GM21515 (cell line): ENCODE results near the gene BRPF1.
"Not testable (repeated sequence)": the region's sequence is repeated elsewhere in the genome, so short reads cannot be mapped to it uniquely, and the experiment has no call there.

Experiments used
- ATAC-seq: cut with Tn5 transposase; IDR thresholded peaks from one replicate; pipeline ENCODE4 v1.9.1; 2021; ENCODE audit not compliant: unreplicated experiment

Gene BRPF1

GRCh38 chr3:9768141-9768775, 36.7 kb downstream of the BRPF1 start:
- ATAC-seq = no peak

DNA sequence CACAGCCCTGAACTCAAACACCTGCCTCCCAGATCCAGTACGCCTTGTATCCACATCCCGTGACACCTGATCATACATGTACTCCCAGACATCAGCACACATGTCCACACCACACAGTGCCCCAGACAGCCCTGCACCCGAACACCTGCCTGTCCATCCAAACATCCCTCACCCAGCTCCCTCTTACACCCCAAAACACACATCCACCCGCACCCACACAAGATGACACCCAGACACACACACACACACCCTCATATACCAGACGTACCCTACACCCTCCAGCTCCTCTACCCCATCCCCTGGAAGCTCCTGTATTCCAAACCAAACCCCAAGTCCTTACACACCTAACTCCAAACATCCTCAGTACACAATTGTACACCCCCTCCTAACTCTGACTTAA, 37.5 kb downstream of the BRPF1 start:
- ATAC-seq = no peak

- ATAC-seq = peak; percentile 67
Observed at GRCh38 chr3:9769426-9770275, 38.1 kb downstream of the BRPF1 start, which contains the start of gene CAMK1. Gene CAMK1, minus strand, starts transcription at chr3:9769947. Its CDS starts 2,198 bp downstream, at chr3:9767749.

DNA sequence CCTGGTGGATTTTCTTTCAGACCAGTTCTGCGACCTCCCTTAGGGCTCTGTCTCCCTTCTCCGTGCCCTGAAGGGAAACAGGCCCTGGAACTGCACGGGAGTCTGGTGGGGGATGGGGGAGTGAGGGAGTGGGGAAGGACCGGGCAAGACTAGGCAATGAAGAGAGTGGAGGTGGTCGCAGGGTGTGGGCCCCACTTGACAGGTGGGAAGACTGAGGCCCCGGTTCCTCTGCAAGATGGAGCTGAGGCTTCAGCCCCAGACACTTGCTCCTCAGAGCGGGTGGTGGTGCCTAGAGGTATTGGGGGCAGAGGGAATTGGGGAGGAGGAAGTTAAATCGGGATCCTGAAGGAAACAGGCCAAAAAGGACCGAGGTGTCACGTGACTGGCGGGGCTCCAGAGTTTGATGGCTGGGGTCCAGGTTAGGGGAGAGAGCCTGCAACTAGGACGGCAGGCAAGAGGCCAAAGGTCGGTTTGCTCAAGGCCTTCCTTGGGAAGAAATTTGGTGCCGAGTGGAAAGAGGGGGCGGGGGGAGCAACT, 38.8 kb downstream of the BRPF1 start:
- no peak for ATAC-seq

DNA sequence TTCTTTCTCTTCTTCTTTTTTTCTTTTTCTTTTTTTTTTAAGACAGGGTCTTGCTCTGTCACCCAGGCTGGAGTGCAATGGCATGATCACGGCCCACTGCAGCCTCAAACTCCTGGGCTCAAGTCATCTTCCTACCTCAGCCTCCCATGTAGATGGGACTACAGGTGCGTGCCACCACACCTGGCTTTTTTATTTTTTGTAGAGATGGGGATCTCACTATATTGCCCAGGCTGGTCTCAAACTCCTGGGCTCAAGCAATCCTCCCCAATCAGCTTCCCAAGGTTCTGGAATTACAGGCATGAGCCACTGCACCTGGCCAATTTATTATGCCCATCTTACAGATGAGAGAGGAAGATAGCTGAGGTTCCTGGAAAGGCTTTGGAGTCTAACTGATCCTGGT, 39.5 kb downstream of the BRPF1 start:
- ATAC-seq = not testable (repeated sequence)

- no peak for ATAC-seq
Observed at GRCh38 chr3:9776896-9777693, 45.6 kb downstream of the BRPF1 start.

DNA sequence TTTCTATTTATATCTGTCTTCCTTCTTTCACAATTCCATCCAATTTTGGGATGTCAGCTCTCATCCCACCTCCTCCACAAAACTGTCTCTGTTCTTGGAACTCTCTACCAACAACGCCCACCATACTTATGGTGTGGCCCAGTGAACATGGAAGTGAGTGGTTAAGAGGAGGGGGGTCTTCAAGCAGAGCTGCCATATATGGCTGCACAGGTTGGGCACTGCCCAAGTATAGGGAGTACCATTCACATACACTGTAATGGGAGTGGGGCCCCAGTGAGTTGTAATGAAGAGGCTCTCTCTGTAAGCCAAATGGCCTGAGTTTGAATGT, 46.1 kb downstream of the BRPF1 start:
- ATAC-seq = no peak

DNA sequence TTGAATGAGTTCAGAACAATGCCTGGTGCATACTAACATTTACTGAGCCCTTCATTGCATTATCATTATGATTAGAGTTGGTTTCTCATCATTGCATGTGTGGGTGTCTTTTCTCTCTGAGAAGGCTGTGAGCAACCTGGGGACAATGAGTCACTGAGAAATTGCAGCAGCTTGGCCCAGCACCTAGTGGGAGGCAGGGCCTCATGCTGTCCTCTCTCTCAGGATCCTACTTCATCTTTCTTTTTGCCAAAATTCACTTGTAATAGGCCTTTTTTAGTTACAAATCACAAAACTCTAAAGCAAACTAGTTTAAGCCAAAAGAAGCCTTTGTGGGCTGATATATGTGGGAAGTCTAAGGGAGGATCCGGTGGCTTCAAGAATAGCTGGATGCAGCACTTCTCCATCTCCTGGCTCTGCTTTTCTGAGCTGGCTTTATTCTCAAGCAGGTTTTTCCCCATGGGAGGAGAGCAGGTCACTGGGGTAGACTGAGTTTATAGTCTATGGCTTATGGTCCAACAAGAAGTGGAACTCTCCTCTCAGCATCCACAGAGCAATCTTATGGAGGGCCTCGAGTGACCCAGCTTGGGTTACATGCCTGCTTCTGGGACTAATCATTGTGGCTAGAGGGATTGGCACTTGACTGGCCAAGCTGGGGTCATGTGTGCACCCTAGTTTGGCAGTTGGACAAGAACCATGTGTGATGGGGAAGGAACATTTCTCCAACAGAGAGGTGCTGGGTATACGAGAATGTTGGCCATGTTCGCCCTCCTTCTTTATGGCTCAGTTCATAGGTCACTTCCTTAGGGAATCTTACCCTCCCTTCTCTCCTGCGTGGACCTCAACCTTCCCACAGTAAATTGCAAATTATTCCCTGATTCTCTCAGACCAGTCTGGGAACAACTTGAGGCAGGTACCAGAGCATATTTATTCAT, 46.9 kb downstream of the BRPF1 start:
- ATAC-seq = no peak

DNA sequence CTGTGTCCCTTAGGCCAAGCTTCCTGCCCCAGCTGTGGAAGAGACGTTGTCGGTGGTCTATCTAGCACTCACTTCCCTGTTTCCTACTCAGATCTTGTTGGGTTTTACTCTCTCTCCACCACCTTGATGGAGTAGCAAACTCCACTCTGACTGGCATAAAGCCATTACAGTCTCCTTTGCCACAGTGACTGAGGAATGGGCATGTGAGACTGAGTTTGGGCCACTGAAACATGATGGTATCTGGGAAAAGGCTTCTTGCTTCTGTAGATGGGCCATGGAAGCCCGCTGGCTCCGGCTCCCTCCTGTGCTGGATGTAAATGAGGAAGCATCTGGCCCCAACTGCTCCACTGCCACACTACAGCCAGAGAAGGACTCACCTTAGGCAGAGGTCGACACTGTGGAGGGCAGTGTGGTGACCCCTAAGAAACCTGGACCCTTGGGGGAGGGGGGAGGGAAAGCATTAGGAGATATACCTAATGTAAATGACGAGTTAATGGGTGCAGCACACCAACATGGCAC, 47.6 kb downstream of the BRPF1 start:
- no peak for ATAC-seq

DNA sequence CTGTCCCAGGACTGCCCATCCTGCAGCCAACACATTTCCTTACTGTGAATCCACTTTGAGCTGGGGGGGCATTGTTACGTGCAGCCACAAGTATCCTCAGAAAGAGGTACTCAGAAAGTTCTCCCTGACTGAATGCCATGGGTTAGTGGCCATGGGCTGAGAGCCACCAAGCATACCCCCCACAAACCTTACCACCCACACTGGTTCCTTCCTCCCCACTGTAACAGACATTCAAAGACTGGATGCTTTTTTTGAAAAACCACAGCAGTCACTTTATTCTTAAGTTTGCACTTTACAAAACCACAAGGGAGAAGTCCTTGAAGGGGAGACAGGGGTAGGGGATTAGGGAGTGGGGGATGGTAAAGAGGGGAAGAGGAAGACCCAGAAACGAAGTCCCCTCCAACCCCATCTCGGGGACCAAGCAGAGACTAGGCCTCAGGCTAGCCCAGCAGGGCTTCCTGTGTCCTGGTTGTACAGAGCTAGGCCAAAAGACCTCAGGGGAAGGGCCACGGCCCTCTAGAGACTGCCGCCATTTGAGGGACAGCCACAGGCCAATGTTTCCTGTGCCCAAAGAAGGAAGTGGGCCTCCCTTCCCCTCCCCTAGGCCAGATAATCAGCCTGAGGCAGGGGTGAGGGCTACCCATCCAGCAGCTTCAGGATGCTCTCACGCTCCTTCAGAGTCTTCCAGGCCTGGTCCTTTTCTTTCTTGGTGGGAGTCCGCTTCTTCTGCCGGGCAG, 48.4 kb downstream of the BRPF1 start:
- peak; percentile 67 for ATAC-seq

DNA sequence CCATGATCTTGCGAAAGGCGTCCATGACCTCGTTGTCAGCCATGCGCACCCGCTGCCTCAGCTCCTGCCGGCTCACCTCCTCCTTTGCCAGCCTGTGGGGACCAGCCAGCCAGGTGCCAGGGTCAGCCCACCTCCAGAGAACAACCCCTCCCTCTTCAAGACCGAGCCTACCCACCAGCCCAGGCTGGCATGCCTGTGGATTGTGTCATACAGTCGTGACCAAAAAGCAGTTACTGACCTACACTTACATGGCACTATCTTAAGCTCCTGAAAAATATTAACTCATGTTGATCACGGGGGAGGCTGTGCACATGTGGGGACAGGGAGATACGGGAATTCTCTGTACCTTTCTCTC, 48.9 kb downstream of the BRPF1 start:
- ATAC-seq = no peak

DNA sequence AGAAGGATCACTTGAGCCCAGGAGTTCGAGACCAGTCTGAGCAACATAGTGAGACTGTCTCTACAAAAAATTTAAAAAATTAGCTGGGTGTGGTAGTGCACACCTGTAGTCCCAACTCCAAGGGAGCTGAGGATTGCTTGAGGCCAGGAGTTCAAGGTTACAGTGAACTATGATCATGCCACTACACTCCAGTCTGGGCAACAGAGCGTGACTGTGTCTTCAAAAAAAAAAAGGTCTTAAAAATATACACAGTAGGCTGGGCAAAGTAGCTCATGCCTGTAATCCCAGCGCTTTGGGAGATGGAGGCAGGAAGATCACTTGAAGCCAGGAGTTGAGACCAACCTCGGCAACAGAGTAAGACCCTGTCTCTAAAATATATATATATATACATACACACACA, 49.4 kb downstream of the BRPF1 start:
- ATAC-seq = no peak

DNA sequence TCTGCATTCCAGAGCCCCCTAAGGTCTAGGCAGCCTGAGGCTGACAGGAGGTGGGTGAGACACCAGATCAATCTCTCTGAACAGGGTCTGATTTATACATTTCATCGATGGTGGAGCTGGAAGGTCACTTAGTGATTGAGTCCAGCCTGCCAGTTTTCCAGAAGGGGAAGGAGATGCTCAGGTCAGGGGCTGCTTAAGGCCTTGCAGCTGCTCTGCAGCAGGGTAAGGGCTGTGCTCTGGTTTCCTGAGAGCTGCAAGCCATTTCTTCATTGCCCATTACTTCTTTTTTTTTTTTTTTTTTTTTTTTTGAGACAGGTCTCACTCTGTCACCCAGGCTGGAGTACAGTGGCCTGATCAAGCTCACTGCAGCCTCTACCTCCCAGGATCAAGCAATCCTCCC, 50.0 kb downstream of the BRPF1 start:
- no peak for ATAC-seq

DNA sequence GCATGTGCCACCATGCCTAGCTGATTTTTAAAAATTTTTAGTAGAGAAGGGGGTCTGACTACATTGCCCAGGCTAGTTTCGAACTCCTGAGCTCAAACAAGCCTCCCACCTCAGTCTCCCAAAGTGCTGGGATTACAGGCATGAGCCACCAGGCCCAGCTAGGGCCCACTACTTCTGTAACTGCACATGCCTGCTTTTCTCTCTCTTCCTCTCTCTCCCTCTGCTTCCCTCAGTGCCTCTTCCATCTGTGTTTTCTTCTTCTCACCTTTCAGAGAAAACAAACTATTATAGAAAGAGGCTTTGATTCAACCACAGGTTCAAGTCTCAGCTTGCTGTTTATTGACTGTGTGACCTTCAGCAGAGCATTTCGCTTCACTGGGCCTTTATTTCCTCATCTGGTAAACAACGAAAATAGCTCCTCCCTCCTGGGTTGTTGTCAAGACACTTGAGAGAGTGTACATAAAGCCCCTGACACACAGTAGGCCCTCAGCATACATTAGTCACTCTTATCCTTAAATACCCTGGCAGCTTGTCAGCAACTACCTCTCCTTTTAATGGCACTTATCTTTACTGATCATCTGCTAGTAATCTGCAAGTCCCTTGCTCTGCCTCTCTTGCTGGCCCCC, 50.6 kb downstream of the BRPF1 start:
- no peak for ATAC-seq

DNA sequence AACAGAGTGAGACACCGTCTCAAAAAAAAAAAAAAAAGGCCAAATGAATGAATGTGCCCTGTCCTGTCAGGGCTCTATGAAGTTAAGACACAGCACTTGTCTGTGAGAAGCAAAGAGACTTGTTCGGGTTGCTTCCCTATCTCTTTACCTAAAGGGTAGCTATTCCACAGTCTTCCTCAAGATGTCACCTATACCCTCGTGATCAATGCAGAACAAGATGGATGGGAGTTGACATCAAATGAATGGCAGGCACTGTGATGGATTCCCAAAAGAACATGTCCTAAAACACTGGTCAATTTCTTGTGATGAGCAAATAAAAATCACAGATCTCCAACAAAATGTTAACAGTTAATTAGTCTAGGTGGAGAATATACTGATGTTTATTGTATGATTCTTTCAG, 51.2 kb downstream of the BRPF1 start:
- ATAC-seq = no peak

DNA sequence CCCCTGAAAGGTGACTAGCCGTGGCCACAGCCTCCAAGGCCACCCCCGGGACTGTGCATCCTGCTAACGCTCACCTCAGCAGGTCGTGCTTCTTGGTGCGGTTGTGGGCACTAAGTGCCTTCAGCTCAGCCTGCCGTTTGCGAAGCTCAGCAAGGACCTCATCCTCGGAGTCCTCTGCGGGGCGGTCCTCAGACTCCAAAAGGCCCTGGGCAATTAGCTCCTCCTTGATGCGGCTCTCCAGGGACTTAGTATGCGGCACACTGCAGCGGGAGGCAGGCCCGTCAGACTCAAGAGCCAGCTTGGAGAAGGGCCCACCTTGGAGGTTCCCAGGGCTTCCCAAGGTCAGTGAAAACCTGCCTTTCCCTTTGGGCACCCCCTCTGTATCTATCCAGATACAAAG, 52.4 kb downstream of the BRPF1 start:
- no peak for ATAC-seq

- ATAC-seq = no peak
Observed at GRCh38 chr3:9784965-9785364, 53.4 kb downstream of the BRPF1 start.

DNA sequence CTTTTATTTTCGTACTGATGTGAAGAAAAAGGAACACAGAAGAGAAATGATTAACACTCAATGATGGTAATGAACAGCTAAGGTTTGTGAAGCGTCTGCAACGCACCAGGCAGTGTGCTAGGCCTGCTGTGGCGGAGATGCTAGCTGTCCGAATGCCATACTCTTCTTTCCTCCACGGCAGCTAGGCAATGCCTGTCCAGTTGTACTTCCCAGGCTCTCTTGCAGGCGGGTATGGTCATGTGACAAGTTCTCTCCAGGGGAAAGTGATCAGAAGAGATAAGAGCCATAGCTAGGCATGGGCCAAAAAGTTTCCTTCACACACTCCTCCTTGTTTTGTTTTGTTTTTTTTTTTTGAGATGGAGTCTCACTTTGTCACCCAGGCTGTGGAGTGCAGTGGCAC, 54.1 kb downstream of the BRPF1 start:
- no peak for ATAC-seq

- ATAC-seq = no peak
Observed at GRCh38 chr3:9786209-9786739, 54.7 kb downstream of the BRPF1 start.
